GM12875 (cell line): Measurements from ENCODE around the gene DPP3.

Source experiments
- H3K4me3 ChIP-seq: one replicate; pipeline ENCODE4 v1.5.1; 2011; ENCODE audit warnings: low read depth, low read length, control low read depth
- CTCF ChIP-seq: IDR thresholded peaks from 2 replicates; pipeline ENCODE4 v1.5.1; 2011; ENCODE audit warnings: low read depth, mild to moderate bottlenecking, control low read depth, inconsistent platforms, low read length, moderate library complexity, borderline replicate concordance; ENCODE audit not compliant: insufficient read depth

DPP3 gene

GRCh38 chr11:66472054-66472453, 8.2 kb upstream of the DPP3 start:
- H3K4me3 ChIP-seq, result no peak overlapping the region

GRCh38 chr11:66473167-66473566, 7.1 kb upstream of the DPP3 start:
- H3K4me3 ChIP-seq, result no peak overlapping the region
- TF ChIP-seq CTCF, result no peak

More at GRCh38 chr11:66472054-66472453, 8.2 kb upstream of the DPP3 start:
- TF ChIP-seq CTCF, result no peak

- no peak overlapping the region for H3K4me3 ChIP-seq
- no peak for TF ChIP-seq CTCF
Measured at GRCh38 chr11:66473608-66474515, 6.4 kb upstream of the DPP3 start.

GRCh38 chr11:66475349-66476172, 4.7 kb upstream of the DPP3 start:
- H3K4me3 ChIP-seq, result no peak overlapping the region
- TF ChIP-seq CTCF, result no peak

- TF ChIP-seq CTCF, result no peak
- no peak overlapping the region for H3K4me3 ChIP-seq
Measured at GRCh38 chr11:66476173-66476840, 3.9 kb upstream of the DPP3 start.

- H3K4me3 ChIP-seq, result no peak overlapping the region
- TF ChIP-seq CTCF, result no peak
Measured at GRCh38 chr11:66476841-66477251, 3.4 kb upstream of the DPP3 start.
